C4-2B (cell line): Measurements from ENCODE around the gene CFAP298.

Source experiments
- ZFX ChIP-seq: fragments of 450-650 bp; IDR thresholded peaks from 2 replicates; pipeline ENCODE4 v1.6.1; 2017
- TF ChIP-seq, protein P1 (sequence below): fragments of 450-650 bp; conservative IDR thresholded peaks from 2 replicates; pipeline ENCODE4 v1.5.1; 2017; ENCODE audit warnings: mild to moderate bottlenecking

DNA sequence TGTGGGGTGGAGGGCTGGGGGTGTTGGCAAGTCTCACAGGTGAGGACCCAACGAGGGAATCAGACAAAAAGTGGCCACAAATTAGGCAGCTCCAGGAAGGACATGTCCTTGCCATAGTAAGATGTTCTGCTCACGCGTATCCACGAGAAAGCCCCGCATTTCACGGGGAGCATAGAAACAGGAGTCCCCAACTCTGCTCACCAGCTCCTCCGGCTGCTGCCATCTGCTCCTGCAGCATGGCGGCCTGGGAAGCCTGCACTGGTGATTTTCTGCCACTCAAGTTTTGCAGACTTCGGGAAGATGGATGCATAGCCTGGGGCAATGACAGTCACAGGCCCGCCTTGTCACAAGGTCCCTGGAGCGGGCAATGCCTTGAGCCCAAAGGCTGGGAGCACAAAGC is 36.2 kb downstream of the CFAP298 start:
- TF ChIP-seq, protein P1, sequence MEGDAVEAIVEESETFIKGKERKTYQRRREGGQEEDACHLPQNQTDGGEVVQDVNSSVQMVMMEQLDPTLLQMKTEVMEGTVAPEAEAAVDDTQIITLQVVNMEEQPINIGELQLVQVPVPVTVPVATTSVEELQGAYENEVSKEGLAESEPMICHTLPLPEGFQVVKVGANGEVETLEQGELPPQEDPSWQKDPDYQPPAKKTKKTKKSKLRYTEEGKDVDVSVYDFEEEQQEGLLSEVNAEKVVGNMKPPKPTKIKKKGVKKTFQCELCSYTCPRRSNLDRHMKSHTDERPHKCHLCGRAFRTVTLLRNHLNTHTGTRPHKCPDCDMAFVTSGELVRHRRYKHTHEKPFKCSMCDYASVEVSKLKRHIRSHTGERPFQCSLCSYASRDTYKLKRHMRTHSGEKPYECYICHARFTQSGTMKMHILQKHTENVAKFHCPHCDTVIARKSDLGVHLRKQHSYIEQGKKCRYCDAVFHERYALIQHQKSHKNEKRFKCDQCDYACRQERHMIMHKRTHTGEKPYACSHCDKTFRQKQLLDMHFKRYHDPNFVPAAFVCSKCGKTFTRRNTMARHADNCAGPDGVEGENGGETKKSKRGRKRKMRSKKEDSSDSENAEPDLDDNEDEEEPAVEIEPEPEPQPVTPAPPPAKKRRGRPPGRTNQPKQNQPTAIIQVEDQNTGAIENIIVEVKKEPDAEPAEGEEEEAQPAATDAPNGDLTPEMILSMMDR: no peak
- no peak for TF ChIP-seq ZFX
